ENCODE measurements around the gene PGAP3.

PGAP3 gene

GRCh38 chr17:39659279-39660010 lies 28.4 kb downstream of the PGAP3 start:
- DNase-seq (ENCODE audit: low spot score): no peak

DNA sequence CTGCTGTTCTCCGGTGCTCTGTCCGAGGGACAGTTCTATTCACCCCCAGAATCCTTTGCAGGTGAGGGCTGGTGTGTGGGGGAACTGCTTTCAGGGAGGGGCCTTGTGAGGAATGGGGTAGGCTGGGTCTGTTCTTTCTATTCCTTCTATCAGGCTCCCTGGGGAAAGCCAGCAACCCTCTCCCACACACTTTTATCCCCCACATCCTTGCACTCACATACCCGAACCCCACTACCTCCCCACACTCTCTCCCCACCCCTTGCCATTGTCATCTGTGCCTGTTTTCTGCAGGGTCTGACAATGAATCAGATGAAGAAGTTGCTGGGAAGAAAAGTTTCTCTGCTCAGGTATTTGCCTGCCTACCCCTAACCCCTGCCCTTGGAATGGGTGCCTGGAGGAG lies 29.1 kb downstream of the PGAP3 start:
- DNase-seq (ENCODE audit: low spot score): no peak

DNA sequence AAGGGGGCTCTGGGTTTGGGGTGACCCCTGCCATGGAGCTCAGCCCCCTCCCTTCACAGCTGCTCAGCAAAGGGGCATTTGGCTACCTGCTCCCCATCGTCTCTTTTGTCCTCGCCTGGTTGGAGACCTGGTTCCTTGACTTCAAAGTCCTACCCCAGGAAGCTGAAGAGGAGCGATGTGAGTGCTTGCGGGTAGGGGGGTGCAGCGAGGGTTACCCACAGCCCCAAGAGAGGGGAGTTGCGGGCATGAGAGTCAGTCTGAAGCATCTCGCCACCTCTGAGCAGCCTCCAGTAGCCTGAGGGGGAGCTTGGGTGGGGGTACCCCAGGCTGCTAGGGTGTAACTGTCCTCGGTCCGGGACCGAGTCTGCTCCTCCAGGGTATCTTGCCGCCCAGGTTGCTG lies 29.5 kb downstream of the PGAP3 start:
- DNase-seq (ENCODE audit: low spot score): no peak

DNA sequence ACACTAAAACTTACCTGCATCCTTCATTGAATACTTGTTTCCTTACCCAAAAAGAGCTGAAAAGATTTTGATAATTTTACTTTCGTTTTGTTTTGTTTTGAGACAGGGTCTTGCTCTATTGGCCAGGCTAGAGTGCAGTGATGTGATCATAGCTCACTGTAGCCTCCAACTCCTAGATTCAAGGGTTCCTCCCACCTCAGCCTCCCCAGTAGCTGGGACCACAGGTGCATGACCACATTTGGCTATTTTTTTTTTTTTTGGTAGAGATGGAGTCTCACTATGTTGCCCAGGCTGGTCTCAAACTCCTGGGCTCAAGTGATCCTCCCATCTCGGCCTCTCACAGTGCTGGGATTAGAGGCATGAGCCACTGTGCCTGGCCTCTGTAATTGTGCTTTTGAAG lies 32.8 kb downstream of the PGAP3 start:
- no peak for DNase-seq (ENCODE audit: low spot score)

GRCh38 chr17:39653662-39654331 lies 34.1 kb downstream of the PGAP3 start:
- DNase-seq (ENCODE audit: low spot score): peak; percentile 57

DNA sequence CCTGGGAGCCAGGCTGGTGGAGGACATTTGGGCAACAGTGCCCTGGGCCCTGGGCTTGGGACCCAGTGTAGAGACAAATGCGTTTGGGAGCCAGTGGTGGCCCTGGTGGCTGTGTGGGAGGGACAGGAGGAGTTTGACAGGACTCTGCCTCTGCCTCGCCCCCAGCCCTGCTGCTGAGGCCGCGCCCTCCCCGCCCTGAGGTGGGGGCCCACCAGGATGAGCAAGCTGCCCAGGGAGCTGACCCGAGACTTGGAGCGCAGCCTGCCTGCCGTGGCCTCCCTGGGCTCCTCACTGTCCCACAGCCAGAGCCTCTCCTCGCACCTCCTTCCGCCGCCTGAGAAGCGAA lies 34.6 kb downstream of the PGAP3 start:
- DNase-seq (ENCODE audit: low spot score): no peak

- no peak for DNase-seq (ENCODE audit: low spot score)
Observed at GRCh38 chr17:39652587-39653315, 35.1 kb downstream of the PGAP3 start.

DNA sequence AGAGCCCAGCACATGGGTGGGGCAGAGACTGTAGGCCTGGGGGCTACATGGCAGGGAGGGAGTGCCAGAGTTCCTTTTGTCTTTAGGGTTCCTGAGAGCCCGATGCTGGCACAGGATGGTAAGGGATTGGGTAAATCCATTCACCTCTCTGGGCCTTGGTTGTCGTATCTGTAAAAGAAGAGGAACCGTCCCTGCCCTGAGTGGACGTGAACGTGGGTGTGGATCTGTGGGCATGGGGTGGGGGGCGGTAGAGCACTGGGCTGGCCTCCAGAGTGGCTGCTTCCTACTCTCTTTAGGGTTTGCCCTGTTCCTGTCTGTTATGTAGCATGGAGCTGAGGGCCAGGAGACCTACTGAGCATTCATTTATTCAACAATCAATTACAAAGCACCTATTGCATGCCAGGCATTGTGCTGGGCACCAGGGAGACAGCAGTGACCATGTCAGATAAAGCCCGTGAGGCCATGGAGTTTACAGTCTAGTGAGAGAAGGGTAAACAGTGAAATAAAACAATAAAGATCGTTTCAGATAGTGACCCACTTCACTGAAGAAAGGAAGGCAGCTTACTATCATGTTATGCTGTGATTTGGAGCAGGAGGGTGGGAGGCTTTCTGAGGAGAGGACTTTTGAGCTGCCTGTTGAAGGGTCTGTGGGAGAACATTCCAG lies 35.8 kb downstream of the PGAP3 start:
- DNase-seq (ENCODE audit: low spot score): no peak

- DNase-seq (ENCODE audit: low spot score): no peak
Observed at GRCh38 chr17:39650121-39650579, 37.7 kb downstream of the PGAP3 start.

- DNase-seq (ENCODE audit: low spot score): no peak
Observed at GRCh38 chr17:39648616-39649366, 39.1 kb downstream of the PGAP3 start.

GRCh38 chr17:39647256-39647655 lies 40.6 kb downstream of the PGAP3 start:
- no peak for DNase-seq (ENCODE audit: low spot score)

GRCh38 chr17:39643271-39643670 lies 44.6 kb downstream of the PGAP3 start:
- peak; percentile 40 for DNase-seq (ENCODE audit: low spot score)

GRCh38 chr17:39642291-39643074 lies 45.4 kb downstream of the PGAP3 start:
- no peak for DNase-seq (ENCODE audit: low spot score)

- DNase-seq (ENCODE audit: low spot score): no peak
Observed at GRCh38 chr17:39641883-39642282, 46.0 kb downstream of the PGAP3 start.

GRCh38 chr17:39641097-39641496 lies 46.8 kb downstream of the PGAP3 start:
- no peak for DNase-seq (ENCODE audit: low spot score)

GRCh38 chr17:39640591-39641031 lies 47.2 kb downstream of the PGAP3 start:
- DNase-seq (ENCODE audit: low spot score): no peak

- no peak for DNase-seq (ENCODE audit: low spot score)
Observed at GRCh38 chr17:39639566-39640458, 48.0 kb downstream of the PGAP3 start.

- no peak for DNase-seq (ENCODE audit: low spot score)
Observed at GRCh38 chr17:39639043-39639442, 48.8 kb downstream of the PGAP3 start.

- no peak for DNase-seq (ENCODE audit: low spot score)
Observed at GRCh38 chr17:39638317-39638716, 49.5 kb downstream of the PGAP3 start.

Data from kidney capillary endothelial cell (primary cell).